Measurements from ENCODE around the gene FAM24A.

DNA sequence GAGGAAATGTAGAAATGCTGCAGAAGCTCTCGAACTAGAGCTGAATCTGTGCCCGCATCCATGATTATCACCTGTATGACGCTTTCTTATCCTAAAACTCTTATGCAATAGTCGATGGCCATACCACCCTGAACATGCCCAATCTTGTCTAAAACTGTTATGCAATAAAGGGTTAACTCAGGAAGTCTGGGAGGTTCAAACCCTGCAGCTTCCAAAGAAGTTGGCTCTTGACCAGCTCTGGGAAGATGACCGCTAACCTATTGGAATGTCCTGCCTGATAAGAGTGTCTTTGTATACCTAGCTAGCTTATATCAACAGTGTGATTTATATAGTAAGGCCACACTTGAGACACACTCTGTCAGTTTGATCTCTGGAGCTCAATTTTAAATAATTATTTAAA is 47.1 kb downstream of the FAM24A start:
- TF ChIP-seq, protein P1, sequence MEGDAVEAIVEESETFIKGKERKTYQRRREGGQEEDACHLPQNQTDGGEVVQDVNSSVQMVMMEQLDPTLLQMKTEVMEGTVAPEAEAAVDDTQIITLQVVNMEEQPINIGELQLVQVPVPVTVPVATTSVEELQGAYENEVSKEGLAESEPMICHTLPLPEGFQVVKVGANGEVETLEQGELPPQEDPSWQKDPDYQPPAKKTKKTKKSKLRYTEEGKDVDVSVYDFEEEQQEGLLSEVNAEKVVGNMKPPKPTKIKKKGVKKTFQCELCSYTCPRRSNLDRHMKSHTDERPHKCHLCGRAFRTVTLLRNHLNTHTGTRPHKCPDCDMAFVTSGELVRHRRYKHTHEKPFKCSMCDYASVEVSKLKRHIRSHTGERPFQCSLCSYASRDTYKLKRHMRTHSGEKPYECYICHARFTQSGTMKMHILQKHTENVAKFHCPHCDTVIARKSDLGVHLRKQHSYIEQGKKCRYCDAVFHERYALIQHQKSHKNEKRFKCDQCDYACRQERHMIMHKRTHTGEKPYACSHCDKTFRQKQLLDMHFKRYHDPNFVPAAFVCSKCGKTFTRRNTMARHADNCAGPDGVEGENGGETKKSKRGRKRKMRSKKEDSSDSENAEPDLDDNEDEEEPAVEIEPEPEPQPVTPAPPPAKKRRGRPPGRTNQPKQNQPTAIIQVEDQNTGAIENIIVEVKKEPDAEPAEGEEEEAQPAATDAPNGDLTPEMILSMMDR (conservative IDR thresholded peaks at IDR 0.05 in 1 of 2, IDR thresholded peaks at IDR 0.05 in 1 of 2; ENCODE audit: extremely low read depth in 1 of 2, insufficient read depth in 1 of 2, low read depth in 1 of 2, low read length in 2 of 2), result no peak
- TF ChIP-seq EZH2 (IDR thresholded peaks at IDR 0.05; ENCODE audit: borderline replicate concordance, low read length), result no peak

Data from mammary epithelial cell (primary cell).